ENCODE measurements around the gene ZBTB7B.

ZBTB7B gene

GRCh38 chr1:155018617-155019348, 16.2 kb downstream of the ZBTB7B start:
- no peak for DNase-seq

- no peak for DNase-seq
These were observed 17.0 kb downstream of the ZBTB7B start for GRCh38 chr1:155019377-155020245.

DNA sequence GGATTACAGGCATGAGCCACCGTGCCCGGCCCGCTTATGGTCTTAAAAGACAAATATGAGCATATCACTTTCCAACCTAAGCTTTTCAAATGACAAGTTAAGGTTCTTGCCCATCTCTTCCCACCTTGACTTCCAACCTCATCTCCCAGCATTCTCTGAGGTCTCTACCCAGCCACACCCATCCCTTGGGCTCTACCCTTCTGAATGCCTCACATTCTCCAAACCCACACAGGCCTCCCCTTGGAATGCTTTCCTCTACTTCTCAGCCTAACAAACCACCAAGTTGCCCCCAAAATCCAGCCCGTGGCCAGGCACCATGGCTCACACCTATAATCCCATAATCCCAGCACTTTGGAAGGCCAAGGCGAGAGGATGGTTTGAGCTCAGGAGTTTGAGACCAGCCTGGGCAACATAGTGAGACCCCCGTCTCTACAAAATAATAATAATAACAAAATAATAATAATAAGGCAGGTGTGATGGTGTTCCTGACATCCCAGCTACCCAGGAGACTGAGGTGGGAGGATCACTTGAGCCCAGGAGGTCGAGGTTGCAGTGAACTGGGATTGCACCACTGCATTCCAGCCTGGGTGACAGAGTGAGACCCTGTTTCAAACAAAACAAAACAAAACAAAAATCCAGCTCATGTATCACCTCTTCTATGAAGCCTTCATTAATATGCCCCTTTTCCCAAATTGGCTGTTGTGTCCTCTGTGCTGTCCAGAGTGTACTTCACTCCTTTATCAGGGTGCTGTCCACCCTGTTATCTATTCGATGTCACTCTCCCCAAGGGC, 19.7 kb downstream of the ZBTB7B start:
- DNase-seq, result no peak

GRCh38 chr1:155022927-155023236, 20.3 kb downstream of the ZBTB7B start:
- no peak for DNase-seq

- no peak for DNase-seq
These were observed 21.0 kb downstream of the ZBTB7B start for GRCh38 chr1:155023627-155024026.

- no peak for DNase-seq
These were observed 21.7 kb downstream of the ZBTB7B start for GRCh38 chr1:155024315-155024714.

- no peak for DNase-seq
These were observed 23.6 kb downstream of the ZBTB7B start for GRCh38 chr1:155026154-155026553.

DNA sequence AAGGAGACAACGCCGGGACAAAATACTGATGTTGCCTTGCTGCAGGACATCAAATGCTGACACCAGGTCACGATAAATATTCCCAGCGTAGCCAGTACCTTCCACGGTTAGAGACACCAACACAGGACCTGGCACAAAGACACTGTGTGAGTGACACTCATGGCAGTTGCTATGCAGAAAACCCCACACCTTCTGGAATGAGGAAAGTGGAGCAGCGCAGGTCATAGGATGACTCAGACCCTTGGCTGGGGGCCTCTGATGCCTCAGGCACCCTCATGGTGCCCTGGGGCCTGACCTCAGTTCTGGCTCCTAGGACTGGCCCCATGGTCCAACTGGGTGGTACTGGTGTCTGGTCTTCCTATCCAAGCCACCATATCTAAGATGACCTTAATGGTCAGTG, 24.0 kb downstream of the ZBTB7B start:
- DNase-seq, result no peak

DNA sequence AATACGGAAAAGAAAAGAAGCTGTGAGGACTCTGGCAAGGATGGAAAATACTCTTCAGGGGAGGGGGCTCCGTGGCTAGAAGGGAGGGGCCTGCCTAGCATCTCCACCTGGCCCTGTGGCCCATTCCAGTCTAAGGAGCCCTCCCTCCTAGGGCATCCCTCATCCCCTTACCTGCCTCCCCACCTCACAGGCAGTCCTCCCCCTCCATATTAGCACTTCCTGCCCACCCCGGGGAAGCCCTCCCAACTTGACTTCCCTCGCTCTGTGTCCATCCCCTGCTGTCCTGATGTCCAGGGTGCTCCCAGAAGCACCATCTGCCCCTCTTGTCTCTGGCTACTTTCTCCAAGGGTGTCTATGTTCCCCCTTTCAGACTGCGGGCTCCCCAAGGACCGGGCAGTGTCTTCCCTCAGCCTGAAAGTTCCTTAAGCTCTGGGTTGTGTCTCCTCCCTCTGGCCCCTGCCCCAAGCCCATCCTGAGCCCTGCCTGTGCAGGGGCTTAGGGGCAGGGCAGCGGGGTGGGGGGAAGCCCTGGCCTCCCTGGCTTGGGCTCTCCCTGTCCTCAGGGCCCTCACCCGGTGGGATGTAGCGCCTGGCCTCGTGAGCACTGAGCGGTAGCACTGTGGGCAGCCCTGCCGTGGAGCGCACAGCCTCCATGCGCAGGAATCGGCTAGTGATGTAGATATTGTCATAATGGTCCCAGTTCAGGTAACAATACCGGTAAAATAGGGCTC, 27.1 kb downstream of the ZBTB7B start:
- no peak for DNase-seq

DNA sequence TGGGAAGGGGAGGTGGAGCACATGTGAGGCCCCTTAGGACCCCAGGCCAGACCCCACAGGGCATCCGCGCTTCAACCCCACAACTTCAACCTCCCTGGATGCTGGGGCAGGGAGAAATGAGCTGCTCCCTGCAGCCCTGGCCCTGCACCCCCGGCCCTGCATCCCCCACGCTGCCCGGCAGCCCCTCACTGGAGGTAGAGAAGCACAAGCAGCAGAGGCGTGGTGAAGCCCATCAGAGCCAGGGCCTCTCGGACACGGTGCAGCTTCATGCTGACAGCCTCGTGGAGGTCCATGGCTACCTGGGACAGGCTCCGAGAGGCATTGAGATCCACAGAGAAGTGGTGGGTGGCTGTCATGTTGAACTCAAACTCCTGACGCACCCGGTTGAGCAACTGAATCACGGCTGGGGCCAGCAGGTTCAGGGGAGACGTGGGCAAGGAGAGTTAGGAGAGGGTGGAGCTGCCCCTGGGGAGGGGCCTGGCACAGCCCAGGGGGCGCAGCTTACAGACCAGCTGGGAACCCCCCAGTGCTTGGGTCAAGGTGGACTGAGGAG, 27.7 kb downstream of the ZBTB7B start:
- DNase-seq, result no peak

DNA sequence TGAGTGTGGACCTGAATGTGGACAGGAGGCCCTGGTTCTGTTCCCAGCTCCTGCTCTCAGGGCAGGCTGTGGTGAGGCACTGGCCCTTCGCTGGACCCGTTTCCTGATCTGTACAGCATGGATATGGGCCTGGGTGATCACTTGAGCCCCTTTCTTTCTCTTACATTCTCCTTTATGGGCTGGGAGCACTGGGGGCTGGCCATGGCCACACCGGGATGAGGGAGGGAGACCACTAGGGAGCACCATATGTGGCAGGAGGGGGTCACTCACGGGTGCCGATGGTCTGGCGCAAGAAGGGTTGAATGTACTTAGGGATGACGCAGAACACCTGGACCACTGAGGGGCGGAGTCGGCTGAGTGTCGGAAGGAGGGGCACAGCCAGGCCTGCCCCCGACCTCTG, 28.3 kb downstream of the ZBTB7B start:
- no peak for DNase-seq

GRCh38 chr1:155032886-155033285, 30.3 kb downstream of the ZBTB7B start:
- no peak for DNase-seq

- DNase-seq, result no peak
These were observed 30.9 kb downstream of the ZBTB7B start, which contains the start of the genes DCST1 and DCST2 for GRCh38 chr1:155033524-155033923. DCST1 (plus strand) TSS chr1:155033824; CDS start chr1:155034037, 213 bp downstream. DCST2 (minus strand) TSS chr1:155033781; CDS start chr1:155033701, 80 bp downstream.

DNA sequence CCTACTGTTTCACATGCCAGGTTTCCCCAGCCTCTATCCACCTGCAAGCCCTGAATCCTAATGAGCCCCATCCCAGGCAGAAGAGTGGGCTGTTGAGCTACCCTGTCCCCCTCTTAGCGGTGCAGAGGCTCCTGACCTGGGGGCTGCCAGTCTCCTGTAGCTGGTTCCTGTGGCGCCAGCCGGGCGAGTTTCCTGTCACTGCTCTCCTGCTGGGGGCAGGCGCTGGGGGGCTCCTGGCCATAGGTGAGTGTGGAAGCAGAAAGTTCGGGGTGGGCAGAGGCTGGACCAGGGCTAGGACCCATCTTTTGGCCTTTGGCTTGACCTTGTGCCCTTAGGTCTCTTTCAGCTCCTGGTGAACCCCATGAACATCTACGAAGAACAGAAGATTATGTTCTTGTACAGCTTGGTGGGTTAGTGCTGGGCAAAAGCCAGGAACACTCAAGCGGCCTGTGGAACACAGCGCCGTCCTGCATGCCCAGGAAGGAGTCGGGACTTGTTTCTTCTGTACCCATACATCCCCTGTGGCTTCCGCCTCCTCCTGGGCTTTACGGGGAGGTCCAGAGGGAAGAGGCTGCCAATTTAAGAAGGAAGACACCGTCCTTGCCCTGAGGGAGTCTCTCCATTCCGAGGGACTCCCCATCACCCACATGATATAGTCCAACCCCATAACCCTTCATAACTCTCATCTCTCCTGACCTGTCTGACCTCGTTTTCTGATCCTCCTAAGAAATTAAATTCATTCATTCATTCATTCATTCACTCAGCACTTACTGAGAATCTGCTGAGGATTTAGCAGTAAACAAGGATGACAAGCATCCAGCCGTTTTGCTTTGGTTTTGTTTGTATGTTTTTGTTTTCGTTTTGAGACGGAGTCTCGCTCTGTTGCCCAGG, 32.0 kb downstream of the ZBTB7B start:
- DNase-seq, result no peak

DNA sequence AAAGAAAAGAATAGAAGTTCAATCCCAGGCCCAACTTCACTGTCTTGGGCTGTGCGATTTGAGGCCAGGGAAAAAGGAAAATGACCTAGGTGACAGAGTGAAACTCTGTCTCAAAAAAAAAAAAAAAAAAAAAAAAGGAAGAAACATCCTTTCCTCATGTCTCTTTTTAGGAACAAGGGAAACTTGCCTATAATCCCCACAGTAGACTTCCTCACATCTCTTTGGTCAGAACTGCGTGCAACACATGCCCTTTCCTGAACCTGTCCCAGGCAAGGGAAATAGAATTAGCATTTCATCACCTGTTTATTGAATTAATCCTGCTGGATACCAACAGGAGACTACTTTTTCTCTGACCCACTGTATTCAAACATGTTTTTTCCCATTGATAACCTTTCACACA, 33.3 kb downstream of the ZBTB7B start:
- DNase-seq, result no peak

DNA sequence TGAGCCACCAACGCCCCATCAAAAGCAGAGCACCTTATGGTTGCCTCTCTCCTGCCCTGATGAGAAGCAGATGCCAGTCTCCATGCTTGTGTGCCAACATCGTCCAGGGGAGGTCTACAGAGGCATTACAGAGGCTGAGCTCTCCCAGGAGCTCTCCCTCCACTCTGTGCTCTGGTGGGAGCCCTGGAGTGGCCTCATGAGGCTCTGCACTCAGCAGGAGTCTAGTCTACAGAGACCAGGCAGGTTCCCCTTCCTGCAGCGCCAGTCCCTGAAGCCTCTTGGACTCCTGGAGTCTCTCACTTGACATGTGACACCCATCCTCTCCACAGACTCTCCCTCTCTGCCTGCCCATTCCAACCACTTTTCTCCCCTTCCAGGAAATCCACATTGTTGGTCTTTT, 34.4 kb downstream of the ZBTB7B start:
- DNase-seq, result no peak

DNA sequence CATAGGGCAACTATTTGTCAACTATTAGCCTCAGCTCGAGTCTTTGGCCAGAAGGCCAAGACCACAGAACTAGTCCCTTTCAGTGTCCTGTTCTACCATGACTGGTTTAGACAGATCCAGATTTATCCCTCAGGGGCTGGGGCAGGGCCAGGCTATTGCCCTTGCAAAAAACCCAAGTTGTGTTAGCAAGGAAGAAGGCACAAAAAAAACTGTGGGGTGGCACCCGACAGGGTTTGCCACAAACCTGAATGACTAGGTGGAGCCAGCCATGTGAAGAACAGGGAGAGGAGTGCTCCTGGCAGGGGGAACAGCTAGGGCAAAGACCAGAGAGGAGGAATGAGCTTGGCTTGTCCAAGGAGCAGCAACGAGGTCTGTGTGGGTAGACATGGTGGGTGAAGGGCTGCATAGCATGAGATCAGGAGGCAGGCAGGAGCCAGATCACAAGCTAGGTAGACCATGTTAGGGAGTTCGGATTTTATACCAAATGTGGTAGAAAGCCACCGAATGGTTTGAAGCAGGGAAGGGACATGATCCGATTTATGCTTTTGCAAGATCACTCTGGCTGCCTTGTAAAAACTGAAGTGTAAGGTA, 35.3 kb downstream of the ZBTB7B start:
- no peak for DNase-seq

- no peak for DNase-seq
These were observed 36.2 kb downstream of the ZBTB7B start for GRCh38 chr1:155038602-155039307.

GRCh38 chr1:155039308-155039669, 36.7 kb downstream of the ZBTB7B start:
- DNase-seq, result no peak

GRCh38 chr1:155040358-155041093, 37.9 kb downstream of the ZBTB7B start:
- DNase-seq, result no peak

Data from CD4-positive, alpha-beta T cell treated with Interleukin-12 subunit alpha and Interleukin-12 subunit beta, for 1 hour (primary cell).